ENCODE data around the gene PEAK1.

The PEAK1 gene, protein sequence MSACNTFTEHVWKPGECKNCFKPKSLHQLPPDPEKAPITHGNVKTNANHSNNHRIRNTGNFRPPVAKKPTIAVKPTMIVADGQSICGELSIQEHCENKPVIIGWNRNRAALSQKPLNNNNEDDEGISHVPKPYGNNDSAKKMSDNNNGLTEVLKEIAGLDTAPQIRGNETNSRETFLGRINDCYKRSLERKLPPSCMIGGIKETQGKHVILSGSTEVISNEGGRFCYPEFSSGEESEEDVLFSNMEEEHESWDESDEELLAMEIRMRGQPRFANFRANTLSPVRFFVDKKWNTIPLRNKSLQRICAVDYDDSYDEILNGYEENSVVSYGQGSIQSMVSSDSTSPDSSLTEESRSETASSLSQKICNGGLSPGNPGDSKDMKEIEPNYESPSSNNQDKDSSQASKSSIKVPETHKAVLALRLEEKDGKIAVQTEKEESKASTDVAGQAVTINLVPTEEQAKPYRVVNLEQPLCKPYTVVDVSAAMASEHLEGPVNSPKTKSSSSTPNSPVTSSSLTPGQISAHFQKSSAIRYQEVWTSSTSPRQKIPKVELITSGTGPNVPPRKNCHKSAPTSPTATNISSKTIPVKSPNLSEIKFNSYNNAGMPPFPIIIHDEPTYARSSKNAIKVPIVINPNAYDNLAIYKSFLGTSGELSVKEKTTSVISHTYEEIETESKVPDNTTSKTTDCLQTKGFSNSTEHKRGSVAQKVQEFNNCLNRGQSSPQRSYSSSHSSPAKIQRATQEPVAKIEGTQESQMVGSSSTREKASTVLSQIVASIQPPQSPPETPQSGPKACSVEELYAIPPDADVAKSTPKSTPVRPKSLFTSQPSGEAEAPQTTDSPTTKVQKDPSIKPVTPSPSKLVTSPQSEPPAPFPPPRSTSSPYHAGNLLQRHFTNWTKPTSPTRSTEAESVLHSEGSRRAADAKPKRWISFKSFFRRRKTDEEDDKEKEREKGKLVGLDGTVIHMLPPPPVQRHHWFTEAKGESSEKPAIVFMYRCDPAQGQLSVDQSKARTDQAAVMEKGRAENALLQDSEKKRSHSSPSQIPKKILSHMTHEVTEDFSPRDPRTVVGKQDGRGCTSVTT (N-terminal part only)

DNA sequence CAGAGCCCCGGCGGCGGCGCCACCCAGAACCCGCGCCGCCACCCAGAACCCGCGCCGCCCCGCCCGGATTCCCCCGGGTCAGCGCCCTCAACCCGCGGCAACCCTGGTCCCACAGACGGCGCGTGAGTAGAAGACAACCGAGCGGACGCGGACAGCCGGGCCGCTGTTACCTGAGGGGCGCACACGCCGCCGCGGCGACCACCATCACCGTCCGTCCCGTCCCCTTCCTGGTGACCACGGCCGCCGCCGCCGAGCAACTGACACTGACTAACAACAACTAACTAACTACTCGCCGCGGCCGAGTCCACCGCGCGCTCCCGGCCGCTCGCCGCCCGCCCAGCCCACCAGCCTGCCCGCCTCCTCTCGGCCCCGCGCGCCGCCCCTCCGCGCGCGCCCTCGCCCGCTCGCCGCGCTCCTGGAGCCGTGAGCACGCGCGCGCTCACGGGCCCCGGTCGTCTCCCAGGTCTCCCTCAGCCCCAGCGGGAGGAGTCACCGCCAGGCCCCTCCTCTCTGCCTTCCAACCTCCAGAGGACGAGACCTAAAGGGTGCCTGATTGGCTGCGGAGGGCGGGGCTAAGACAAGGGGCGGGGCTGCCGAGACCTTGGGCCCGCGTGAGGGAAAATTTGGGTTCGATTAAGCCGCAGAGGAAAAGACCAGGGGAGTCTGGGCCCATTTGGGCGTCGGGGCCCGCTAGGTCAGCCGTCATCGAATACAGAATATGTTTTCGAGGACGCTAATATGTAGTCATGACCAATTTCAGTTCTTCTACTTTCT, at the start of gene PEAK1:
TSS of gene PEAK1 (minus strand) at position 269 of the 774 bp plus-strand sequence. CDS start 238,178 bp downstream, outside the sequence.
- peak; percentile 99 for DNase-seq (ENCODE audit: low read depth)

DNA sequence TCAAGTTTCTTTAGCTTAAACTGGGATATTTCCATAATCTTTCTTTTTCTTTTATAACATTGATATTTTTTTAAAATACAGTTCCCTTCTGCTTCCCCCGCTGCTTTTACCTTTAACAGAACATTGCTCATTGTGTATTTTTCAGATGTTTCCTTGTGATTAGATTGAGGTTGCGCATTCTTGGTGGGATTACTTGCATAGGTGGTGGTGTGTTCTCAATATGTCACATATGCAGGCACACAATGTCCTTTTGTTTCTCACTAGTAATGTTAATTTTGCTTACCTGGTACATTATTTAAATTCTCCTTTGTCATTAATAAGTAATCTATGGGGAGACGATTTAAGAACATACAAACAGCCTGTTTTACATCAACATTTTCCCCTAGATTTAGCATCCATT, 49.0 kb upstream of the PEAK1 start:
- no peak for DNase-seq (ENCODE audit: low read depth)

DNA sequence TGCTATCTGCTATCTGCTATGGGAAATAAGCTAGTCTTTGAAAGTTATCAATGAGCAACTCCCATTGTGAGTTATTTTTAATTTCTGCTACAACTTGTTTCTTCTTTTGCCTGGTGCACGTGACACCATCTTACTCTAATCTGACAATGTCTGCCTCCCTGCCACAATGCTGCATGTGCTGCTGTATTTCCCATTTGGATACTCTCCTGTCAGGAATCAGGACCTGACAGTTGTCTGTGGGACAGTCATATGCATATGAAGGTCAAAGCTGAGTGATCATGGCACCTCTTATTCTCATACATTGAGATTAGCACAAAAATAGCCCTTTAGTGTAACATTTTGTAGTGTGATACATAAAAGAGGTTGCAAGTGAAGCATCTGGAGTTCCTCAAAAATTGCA, 46.6 kb upstream of the PEAK1 start:
- DNase-seq (ENCODE audit: low read depth) = no peak

DNA sequence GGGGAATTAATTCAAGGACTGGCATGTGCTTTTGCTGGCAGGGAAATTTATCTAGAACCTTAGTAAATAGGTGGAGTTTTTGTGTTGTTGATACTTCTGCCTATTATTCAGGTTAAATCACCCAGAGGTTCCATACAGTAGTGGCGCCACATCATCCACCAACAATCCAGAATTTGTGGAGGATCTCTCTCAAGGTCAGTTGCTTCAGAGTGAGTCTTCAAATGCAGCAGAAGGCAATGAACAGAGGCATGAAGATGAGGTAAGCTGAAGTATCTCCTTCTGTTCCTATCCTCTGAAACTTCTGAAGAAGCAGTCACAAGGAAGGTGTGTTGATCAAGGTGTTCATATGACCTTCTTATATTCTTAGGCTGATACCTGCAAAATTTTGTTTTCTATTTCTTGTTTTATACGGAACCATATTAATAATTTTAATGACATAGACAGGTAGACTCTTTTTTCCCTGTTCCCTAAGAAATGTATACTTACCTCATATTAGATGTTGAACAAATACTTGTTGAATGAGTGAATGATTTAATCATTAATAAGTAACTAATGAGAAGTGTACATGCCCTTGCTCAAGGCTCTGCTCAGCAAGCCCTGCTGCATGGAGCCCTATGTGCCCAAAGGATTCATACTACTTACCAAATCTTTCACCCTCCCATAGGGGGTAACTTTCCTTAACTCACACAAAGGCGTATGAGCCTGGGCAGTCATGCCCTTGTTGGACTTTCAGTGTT, 44.4 kb upstream of the PEAK1 start:
- no peak for DNase-seq (ENCODE audit: low read depth)

DNA sequence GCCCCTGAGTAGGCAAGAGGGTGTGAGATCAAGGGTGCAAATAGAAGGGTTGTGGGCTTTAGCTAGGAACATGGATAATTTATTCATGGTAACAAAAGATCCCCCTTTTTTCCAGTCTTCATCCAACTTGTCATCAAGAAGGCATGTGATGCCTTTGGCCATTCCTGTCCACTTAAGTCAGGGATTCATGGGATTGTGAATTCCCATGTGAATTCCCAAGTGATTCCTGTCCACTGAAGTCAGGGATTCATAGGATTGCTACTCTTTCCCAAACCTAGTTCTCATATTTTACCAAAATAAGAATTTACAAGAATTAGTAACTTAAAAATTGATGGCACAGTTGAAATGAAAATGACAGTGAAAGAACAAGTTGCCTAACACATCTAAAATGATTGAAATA, 41.6 kb upstream of the PEAK1 start:
- DNase-seq (ENCODE audit: low read depth) = no peak

DNA sequence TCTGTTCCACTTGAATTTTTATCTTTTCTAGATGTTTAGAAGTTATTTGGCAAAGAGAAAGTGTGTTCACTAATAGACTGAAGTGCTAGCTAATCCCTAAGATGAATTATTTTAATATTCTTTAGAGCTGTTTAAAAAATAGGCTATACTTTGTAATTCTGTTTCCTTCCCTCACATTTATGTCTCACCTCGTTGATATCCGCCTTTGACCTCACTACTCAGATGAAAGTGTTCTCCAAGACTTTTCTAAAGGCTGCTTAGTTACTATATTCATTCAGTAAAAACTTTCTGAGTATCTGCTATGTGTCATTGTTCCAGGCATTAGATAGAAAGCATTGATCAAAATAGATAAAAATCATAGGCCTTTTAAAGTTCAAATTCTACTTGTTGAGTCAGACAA, 39.1 kb upstream of the PEAK1 start:
- DNase-seq (ENCODE audit: low read depth) = no peak

DNA sequence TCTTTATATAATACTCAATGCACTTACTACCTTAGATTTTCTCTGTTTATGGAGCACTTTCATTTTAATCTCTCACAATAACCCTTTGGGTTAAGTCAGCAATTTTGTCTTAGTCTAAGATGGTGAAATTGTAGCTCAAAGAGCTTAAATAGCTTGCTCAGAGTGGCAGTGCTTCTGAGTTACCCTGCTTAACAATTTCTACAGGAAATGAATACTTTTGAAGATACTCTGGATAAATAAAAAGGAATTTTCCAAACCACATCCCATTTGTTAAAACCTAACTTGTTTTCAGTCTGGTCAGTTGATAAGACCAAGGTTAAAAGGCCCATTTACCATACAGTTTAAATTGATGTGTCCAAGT, 38.0 kb upstream of the PEAK1 start:
- no peak for DNase-seq (ENCODE audit: low read depth)

DNA sequence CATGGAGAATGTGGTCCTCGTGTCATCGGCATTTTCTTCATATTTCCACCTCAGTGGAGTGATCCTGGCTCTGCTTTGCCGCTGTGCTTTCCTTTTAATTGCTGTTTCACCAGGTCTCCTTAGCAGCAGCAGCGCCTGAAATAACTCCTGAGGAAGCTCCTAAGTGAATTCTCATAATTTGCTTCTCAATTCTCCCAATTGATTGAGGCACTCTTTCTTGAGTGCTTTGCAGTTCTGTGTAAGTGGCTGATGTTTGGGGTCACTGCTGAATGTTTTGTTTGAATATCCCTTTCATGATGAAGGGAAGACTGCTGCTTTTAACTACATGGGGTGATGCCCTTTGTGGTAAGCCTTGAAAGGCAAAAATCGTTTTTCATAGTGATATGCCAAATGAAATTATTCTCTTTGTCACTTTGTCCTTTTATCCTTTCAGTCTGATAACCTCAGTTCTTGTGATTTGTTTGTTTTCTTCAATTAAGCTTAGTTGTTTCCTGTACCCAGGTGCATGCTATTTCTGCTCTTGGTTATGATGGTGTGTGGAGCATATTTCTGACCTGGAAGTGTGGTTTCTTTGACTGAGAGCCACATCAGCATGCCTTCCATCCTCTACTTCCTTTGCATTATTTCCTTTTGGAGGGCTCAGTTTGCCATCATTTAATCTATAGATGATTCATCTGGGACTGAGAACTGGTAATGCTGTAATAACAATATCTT, 37.4 kb upstream of the PEAK1 start:
- DNase-seq (ENCODE audit: low read depth) = no peak

DNA sequence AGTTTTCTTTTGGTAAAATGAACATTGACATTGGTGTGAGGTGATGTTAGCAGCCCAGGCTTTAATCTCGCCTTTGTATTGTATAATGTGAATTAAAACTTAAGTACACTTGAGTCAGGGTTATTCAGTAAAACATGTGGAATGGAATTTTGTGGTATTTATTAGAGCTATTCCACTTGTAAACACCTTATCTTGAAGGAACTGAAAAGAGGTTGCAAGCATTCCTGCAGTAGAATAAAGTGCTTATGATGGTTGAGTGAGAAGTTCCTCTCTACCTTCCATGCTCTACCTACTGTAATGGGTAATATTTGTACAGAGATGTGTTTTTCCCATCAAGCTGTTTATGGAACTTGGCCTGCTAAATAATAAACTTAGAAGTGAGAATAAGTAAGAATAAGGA, 36.8 kb upstream of the PEAK1 start:
- no peak for DNase-seq (ENCODE audit: low read depth)

DNA sequence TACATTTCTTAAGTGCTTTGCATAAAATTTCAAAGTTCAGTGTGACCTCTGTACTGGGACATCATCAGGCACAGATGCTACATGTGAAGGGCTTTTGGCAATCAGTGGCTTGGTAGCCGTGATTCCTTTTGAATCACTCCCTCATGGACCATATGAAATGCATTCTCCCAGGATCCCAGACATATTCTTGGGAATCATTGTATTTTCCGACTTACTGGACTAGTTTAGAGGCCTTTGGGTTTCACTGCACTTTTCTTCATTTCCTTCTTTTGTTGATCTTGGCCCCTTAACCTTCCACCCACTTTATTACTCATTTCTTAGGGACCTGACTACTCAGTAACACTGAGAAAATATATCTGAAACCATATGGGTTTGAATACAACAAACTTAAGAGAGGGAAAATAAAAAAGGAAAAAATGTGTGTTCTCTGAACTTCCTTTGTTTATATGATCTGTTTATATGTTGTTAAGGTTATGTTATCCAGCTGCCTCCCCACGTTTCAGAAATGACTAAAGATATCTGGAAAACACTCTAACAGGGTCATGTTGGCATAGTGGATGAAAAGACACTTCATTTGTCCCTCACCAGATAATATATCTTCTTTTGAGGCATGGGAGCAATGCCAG, 35.9 kb upstream of the PEAK1 start:
- no peak for DNase-seq (ENCODE audit: low read depth)

DNA sequence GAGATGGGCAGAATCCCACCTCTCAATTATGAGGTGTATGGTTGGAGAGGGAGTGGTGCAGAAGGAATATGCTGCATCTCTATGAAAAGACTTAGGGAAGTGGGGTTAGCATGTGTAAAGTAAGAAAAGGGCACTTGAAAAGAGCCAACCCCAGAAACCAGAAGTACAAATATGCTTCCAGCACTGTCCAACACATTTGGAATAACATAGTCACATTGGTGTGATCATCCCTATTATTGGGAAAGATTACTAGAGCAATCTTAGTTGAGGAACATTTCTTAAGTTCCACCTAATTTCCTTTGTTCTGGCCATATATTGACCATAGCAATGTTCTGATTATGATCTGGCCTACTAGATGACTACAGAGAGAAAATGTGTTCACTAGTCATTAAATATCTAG, 35.0 kb upstream of the PEAK1 start:
- DNase-seq (ENCODE audit: low read depth) = no peak

DNA sequence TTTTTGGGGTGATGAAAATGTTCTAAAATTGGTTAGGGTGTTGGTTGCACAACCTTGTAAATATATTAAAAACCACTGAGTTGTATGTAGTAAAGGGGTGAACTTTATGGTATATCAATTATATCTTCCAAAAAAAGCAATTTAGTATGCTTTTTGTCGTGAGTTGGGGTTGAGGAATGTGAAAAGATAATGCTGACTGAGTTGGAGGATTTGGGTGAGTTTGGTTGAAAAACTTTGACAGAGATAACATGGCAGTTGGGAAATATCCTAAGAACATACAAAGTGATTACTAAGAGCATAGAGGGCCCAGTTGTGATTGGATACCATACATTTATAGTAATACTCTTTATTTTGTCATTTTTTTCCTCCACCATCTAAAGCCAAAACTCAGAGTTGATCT, 34.4 kb upstream of the PEAK1 start:
- no peak for DNase-seq (ENCODE audit: low read depth)

DNA sequence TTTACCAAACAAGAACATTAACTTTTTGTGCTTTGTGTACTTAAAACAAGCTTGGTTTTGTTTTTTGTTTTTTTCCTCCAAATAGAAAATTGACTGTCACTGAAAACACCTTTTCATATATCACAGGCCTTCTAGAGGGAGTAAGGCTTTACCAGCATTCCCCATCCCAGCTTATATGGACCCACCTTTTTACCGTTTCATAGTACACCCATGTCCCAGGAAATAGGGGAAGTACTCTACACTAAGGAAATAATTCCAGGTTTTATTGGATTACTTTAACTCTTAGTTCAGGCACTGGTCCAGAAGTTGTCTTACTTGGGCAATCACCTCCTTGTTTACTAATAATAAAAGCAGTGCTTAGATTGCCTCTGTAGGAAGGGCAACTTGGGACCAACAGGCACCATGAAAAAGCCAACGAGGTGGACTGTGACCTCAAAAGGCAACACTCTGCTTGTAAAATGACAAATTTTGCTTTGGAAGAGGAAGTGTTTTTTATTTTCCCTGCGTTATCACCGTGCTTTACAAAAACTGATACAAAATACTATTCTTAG, 27.0 kb upstream of the PEAK1 start:
- DNase-seq (ENCODE audit: low read depth) = no peak

DNA sequence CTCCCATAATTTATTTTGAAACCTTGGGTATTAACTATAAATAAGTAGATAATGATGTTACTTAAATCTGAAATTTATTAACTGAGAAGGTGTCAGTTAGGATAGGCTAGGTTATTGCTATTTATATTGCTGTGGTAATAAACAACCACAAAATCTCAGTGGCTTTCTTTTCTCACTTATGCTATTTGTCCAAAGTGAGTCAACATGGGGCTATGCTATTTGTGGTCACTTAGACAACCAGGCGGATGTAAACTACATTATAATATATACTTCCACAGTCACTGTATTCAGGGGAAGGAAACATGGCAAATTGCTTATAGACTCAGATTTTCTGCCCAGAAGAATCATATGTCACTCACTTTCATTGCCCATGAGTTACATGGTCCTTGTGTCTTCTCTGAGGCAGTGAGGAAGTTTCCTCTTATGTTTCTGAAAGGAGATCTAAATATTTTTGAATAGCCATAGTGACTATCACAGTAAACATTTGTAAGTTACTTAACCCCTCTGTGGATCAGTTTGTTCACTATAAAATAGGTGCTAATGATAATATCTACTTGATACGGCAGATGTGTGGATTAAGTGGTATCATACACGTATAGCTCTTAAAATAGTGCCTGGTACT, 20.6 kb upstream of the PEAK1 start:
- DNase-seq (ENCODE audit: low read depth) = no peak

DNA sequence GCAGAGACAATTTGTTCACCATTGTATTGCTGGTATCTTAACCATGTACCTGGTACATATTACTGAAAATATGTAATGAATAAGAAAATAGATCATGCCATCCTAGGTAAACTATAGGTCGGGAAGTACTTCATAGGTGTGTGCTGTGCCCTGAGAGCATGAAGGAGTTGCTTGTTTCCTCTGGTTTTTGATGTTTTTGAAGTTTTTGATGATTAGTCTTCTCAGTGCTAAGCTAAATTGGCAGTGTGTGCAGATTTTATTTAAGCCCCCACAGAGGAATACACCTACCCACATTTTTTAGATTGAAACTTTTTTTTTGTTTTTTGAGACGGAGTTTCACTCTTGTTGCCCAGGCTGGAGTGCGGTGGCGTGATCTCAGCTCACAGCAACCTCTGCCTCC, 17.4 kb upstream of the PEAK1 start:
- DNase-seq (ENCODE audit: low read depth) = no peak

DNA sequence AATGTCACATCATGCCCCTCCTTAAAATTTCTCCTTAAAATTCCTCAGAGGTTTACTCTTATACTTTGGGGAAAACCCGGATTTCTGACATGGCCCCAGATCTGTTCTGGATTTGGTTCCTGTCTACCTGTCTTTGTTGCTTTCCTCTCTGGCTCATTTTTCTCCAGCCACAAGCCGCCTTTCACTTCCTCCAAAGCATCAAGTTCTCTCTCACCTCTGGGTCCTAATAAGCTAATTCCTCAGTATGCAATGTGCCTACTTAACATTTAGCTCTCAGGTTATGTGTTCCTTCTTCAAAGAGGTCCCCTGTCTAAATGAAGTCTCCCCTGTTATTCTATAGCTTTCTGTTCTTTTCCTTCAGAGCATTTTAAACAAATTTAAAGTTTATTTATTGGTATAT, 16.9 kb upstream of the PEAK1 start:
- DNase-seq (ENCODE audit: low read depth) = no peak

DNA sequence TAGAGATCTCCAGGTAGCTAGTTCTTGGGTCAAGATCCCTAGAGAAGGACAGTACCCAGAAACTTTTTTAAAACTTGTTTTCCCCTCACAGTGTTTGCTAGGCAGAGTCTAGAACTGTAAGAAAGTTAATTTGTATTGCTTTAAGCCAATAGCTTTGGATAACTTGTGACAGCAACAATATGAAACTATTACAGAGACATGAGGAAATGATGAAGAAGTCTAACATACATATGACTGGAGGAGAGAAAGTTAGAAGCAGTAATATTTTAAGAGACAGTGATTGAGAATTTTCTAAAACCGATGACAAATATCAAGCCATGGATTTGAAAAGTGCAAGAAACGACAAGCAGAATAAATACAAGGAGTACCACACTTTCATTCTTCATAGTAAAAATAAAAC, 10.7 kb upstream of the PEAK1 start:
- no peak for DNase-seq (ENCODE audit: low read depth)

DNA sequence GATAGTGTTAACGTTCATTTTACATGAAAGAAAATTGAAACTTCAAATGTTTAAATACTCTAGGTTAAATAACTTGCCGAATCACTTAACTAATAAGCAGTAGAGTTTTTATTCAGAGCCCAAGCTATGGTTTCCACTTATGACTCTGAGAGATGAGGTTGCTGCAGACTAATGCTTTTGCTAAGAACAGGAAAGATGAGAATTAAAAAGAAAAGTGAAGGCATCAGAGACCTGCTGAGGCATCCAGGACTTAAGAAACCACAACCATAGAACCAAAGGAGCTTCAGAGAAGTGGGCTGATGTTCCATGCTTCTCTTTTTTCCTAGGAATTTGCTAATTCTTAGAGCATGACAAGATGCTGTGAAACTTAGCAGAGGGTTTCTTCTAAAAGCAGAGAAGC, 10.3 kb upstream of the PEAK1 start:
- no peak for DNase-seq (ENCODE audit: low read depth)

DNA sequence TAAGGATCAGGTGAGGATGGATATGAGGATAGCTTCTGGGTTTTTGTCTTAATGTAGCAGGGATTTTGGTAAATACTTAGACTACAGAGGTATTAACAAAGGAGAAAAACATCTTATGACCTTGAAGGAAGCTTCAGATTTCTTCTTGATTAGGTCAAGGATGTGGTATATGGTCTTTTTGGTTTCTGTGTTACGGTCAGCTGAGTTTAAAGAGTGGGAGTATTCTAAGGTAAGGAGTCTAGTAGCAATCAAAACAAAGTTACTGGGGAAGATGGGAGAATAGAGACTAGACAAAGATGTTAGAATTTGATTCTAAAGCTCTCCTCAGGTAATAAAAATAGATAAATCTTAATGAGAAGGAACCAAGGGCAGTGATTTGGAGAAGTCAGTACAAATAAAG, 7.0 kb upstream of the PEAK1 start:
- DNase-seq (ENCODE audit: low read depth) = no peak

DNA sequence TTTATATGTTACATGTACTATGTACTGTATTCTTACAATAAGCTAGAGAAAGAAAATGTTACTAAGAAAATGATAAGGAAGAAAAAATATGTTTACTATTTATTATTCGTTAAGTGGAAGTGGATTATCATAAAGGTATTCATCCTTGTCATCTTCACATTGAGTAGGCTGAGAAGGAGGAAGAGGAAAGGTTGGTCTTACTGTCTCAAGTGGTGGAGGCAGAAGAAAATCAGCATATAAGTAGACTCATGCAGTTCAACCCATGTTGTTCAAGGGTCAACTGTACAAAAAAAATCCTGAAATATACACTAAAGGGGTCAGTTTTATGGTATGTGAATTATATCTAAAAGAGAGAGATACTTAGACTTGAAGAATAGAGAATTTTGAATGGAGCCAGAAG, 6.5 kb upstream of the PEAK1 start:
- DNase-seq (ENCODE audit: low read depth) = no peak
